ENCODE measurements around the gene BRIP1. TPM values are rescaled to one million over a fixed set of nuclear protein-coding genes. Genes with fewer than 3 reads are reported as not detected.
"Not testable (repeated sequence)": the region's sequence is repeated elsewhere in the genome, so short reads cannot be mapped to it uniquely, and the experiment has no call there.

Gene BRIP1
- 1 to 10 TPM; 6.8 to 7.9 TPM for total RNA-seq
- 1 to 10 TPM; 3.4 to 5.6 TPM for polyA plus RNA-seq (ENCODE audit: insufficient read length in 2 of 2)
- long read RNA-seq, donor 1, result 0 reads
- long read RNA-seq, donor 2, result 0 reads
- long read RNA-seq, donor 3, result 0 reads
- long read RNA-seq, donor 4, result 0 reads

DNA sequence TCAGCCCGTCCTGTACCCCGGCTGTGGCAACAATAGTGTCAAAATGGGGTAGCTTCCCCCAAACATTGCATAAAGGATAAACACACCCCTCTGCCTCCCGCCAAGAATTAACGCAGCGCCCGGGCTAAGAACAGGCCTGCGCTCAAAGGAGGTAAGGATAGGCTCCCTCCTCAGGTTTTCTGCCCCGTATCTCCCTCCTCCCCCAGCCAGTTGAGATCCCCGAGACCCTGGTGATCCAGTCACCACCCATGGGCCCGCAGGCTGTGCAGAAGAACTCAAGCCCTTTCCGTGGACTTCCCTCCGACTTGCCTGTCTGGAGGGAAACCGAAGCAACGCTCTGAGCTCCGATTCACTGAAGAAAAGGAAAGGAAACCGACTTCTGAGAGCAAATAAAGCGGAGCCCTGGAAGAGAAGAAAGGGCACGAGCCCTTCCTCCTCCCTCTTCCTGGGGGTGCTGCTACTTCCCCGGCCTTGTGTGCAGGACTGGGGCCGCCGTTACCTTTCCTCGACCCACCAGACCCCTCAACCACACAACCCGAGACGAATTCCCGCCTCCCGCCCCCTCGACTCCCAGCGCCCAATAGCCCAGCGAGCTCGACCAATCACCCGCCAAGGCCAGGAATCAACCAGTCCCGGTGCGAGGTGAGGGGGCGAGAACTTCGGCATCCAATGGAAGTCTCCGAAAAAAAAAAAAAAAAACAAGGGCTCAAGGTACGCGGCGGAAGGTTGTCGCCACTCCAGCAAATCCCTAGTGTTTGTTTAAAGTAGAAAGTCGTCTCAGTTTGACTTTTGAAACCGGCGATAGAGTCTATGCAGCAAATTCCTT is at the start of gene BRIP1:
TSS of gene BRIP1 (minus strand) at position 554 of the 826 bp plus-strand sequence. CDS start 1,989 bp downstream, outside the sequence.
- peak within 1 kb of the TSS; percentile 76 for H3K4me3 ChIP-seq (ENCODE audit: low read depth, low read length)
- H3K27ac ChIP-seq (ENCODE audit: low read depth, low read length), result peak within 1 kb of the TSS; percentile 80
- peak; percentile 79 to 98 (median 88) for DNase-seq (ENCODE audit: low read depth in 4 of 6, low spot score in 6 of 6)
- H3K9me3 ChIP-seq (ENCODE audit: control insufficient read depth, insufficient read depth, low read length), result no peaks in the 10 kb centered on the region
- H3K4me1 ChIP-seq (ENCODE audit: control insufficient read depth, insufficient read depth, low read length), result no peaks in the 10 kb centered on the region
- H3K27me3 ChIP-seq (ENCODE audit: control insufficient read depth, insufficient read depth, low read length), result no peaks in the 10 kb centered on the region
- H3K36me3 ChIP-seq (ENCODE audit: control insufficient read depth, insufficient read depth, low read length), result peaks cover 3% of the 10 kb centered on the region
- 0% methylated on average over 34 of the region's 43 CpGs for WGBS (ENCODE audit: insufficient coverage)

DNA sequence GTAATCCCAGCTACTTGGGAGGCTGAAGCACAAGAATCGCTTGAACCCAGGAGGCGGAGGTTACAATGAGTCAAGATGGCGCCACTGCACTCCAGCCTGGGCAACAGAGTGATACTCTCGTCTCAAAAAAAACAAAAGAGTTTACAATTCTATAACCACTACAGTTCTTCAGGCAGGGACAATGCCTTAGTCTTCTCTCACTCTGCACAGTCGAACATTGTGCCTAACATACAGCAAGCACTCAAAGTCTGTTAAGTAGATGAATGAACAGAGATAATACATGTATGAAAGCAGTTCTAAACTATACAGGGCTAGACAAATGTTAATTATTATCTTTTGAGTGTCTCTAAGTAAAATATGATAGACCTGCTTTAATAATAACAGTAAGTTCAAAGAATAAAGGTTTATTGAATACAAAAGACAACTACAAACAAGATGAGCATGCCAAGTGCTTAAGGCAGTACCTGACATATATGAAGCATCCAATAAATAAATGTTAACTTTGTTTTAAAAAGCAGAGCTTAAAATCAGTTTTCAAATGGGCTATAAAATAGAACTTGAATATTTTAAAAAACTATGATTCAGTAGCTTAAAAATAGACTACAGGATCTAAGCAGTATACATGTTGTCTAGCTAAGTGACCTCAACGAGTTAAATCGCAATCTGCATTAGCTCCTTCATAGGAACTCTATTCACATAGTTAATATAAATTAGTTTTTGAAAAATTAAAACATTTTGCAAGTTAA is 45.1 kb upstream of the BRIP1 start:
- no peaks in the 10 kb centered on the region for H3K27me3 ChIP-seq (ENCODE audit: control insufficient read depth, insufficient read depth, low read length)
- H3K4me3 ChIP-seq (ENCODE audit: low read depth, low read length), result no peak overlapping the region
- no peaks in the 10 kb centered on the region for H3K9me3 ChIP-seq (ENCODE audit: control insufficient read depth, insufficient read depth, low read length)
- H3K36me3 ChIP-seq (ENCODE audit: control insufficient read depth, insufficient read depth, low read length), result peaks cover 30% of the 10 kb centered on the region
- no peak for DNase-seq (ENCODE audit: low read depth in 4 of 6, low spot score in 6 of 6)
- no peaks in the 10 kb centered on the region for H3K4me1 ChIP-seq (ENCODE audit: control insufficient read depth, insufficient read depth, low read length)
- H3K27ac ChIP-seq (ENCODE audit: low read depth, low read length), result no peak overlapping the region
- 96% methylated on average over 4 of the region's 7 CpGs for WGBS (ENCODE audit: insufficient coverage)

DNA sequence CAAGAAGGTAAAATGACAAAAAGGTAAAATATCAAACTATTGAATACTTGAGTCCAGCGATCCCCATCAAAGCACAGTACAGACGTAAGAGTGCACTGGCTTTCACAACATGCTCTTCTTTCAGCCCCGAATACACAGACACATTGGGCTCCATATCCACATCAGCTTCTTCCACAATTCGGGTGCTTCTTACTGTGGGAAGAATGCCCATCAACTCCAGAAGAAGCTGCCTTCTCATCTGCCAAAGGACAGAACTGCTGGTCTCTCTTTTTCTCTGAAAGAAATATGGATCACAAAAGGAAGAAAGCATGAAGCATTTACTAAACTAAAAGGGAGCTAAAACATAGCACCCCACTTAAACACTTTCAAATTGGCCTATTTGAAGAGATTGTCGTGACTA is 44.0 kb upstream of the BRIP1 start:
- Histone ChIP-seq H3K27me3 (ENCODE audit: control insufficient read depth, insufficient read depth, low read length) (no peaks in the 10 kb centered on the region), H3K36me3 (ENCODE audit: control insufficient read depth, insufficient read depth, low read length) (peaks cover 35% of the 10 kb centered on the region), H3K27ac (ENCODE audit: low read depth, low read length) (no peak overlapping the region), H3K4me3 (ENCODE audit: low read depth, low read length) (no peak overlapping the region), H3K9me3 (ENCODE audit: control insufficient read depth, insufficient read depth, low read length) (no peaks in the 10 kb centered on the region), H3K4me1 (ENCODE audit: control insufficient read depth, insufficient read depth, low read length) (no peaks in the 10 kb centered on the region)
- 90% methylated on average over 3 of the region's 5 CpGs for WGBS (ENCODE audit: insufficient coverage)
- no peak for DNase-seq (ENCODE audit: low read depth in 4 of 6, low spot score in 6 of 6)

DNA sequence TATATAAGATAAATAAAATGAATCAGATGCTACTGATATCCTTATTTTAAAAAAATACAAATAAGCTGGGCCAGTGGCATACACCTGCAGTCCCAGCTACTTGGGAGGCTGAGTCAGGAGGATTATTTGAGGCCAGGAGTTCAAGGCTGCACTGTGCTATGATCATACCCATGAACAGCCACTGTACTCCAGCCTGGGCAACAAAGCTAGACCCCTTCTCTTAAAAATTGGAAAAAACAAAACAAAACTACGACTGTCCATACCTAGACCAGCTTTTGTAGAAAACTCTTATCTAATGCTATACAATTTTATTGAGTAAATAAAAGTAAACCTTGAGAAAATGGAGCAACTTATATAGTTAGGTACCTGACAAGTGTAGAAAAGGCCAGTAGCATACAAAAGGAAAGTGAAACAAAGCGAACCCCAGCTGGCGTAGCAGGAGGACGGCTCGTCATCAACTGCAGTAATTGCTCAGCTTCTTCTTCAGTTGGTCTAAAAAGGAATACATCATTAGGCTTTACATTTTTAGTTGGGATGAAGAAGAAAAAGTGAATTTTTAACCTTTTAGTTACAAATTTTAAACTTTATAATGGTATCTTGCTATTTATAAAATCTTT is 40.9 kb upstream of the BRIP1 start:
- H3K4me1 ChIP-seq (ENCODE audit: control insufficient read depth, insufficient read depth, low read length), result no peaks in the 10 kb centered on the region
- no peak for DNase-seq (ENCODE audit: low read depth in 4 of 6, low spot score in 6 of 6)
- H3K36me3 ChIP-seq (ENCODE audit: control insufficient read depth, insufficient read depth, low read length), result peaks cover 39% of the 10 kb centered on the region
- WGBS (ENCODE audit: insufficient coverage), result no CpG with 5 or more reads among the region's 5 CpGs
- H3K9me3 ChIP-seq (ENCODE audit: control insufficient read depth, insufficient read depth, low read length), result no peaks in the 10 kb centered on the region
- H3K27ac ChIP-seq (ENCODE audit: low read depth, low read length), result no peak overlapping the region
- H3K4me3 ChIP-seq (ENCODE audit: low read depth, low read length), result no peak overlapping the region
- H3K27me3 ChIP-seq (ENCODE audit: control insufficient read depth, insufficient read depth, low read length), result no peaks in the 10 kb centered on the region

DNA sequence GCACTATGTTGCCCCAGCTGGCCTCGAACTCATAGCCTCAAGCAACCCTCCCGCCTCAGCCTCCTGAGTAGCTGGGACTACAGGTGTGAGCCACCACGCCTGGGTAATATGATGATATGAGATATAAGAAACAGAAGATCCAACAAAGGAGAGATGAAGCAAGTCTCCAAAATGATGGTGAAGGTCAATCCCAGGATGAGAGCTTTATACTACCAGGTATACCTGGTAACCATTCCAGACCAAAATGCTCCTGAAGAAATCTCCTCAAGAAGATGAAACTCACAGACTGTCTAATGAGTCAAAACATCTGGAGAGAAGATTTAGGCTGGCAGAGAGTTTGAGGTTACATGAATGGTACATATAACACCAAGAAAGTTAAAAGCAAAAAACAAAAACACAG is 39.9 kb upstream of the BRIP1 start:
- no peak overlapping the region for H3K27ac ChIP-seq (ENCODE audit: low read depth, low read length)
- H3K4me1 ChIP-seq (ENCODE audit: control insufficient read depth, insufficient read depth, low read length), result no peaks in the 10 kb centered on the region
- H3K9me3 ChIP-seq (ENCODE audit: control insufficient read depth, insufficient read depth, low read length), result no peaks in the 10 kb centered on the region
- peaks cover 40% of the 10 kb centered on the region for H3K36me3 ChIP-seq (ENCODE audit: control insufficient read depth, insufficient read depth, low read length)
- WGBS (ENCODE audit: insufficient coverage), result 100% methylated on average over 2 of the region's 3 CpGs
- no peak overlapping the region for H3K4me3 ChIP-seq (ENCODE audit: low read depth, low read length)
- no peaks in the 10 kb centered on the region for H3K27me3 ChIP-seq (ENCODE audit: control insufficient read depth, insufficient read depth, low read length)
- no peak for DNase-seq (ENCODE audit: low read depth in 4 of 6, low spot score in 6 of 6)

DNA sequence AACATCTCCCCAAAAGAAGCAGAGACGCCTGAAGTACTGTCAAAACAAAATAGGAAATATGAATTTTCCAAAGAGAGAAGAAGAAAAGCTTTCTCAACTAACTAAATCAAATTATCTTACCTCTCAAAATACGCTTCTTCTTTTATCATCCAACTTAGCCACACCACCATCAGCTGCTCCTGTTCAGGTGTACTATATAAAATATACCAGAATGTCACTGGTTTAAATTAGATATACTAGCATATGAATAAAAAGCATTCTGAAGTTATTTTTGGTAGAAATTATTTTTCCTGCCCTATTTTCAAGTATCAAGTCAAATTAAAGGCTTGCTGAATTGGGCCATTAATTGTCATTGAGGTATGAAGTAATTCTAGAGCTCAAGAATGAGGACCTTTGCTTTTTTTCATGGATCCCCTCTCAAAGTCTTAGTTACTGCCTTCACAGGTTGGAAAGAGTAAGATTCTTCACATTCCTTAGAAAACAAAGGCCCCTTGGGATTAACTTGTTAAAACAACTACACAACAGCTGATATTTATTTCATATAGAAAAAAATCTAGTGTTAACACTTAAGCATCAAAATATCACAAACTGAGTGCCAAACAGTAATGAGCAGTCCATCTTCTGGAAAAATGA is 34.3 kb upstream of the BRIP1 start:
- H3K4me3 ChIP-seq (ENCODE audit: low read depth, low read length), result no peak overlapping the region
- H3K4me1 ChIP-seq (ENCODE audit: control insufficient read depth, insufficient read depth, low read length), result no peaks in the 10 kb centered on the region
- no peak for DNase-seq (ENCODE audit: low read depth in 4 of 6, low spot score in 6 of 6)
- no peak overlapping the region for H3K27ac ChIP-seq (ENCODE audit: low read depth, low read length)
- WGBS (ENCODE audit: insufficient coverage), result no CpG with 5 or more reads among the region's 2 CpGs
- H3K36me3 ChIP-seq (ENCODE audit: control insufficient read depth, insufficient read depth, low read length), result peaks cover 31% of the 10 kb centered on the region
- H3K9me3 ChIP-seq (ENCODE audit: control insufficient read depth, insufficient read depth, low read length), result no peaks in the 10 kb centered on the region
- H3K27me3 ChIP-seq (ENCODE audit: control insufficient read depth, insufficient read depth, low read length), result no peaks in the 10 kb centered on the region

DNA sequence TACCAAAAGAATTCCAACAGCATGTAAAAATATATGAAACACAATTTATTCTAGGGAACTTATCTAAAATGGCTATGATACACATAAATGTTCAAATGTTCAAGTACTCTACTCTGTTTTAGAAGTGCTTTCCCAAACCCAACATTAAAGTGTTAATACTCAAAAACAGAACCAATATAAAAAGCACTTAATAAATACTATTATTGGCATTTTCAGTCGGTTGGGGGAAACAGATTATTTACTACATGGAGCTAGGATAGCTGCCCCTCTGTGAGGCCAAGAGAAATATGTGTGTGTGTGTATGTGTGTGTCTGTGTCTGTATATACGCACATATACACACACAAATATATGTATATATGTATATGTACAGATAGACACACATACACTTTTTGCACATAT is 32.1 kb upstream of the BRIP1 start:
- H3K9me3 ChIP-seq (ENCODE audit: control insufficient read depth, insufficient read depth, low read length), result no peaks in the 10 kb centered on the region
- no peak overlapping the region for H3K4me3 ChIP-seq (ENCODE audit: low read depth, low read length)
- WGBS (ENCODE audit: insufficient coverage), result no CpG with 5 or more reads among the region's 2 CpGs
- no peaks in the 10 kb centered on the region for H3K27me3 ChIP-seq (ENCODE audit: control insufficient read depth, insufficient read depth, low read length)
- no peak for DNase-seq (ENCODE audit: low read depth in 4 of 6, low spot score in 6 of 6)
- H3K4me1 ChIP-seq (ENCODE audit: control insufficient read depth, insufficient read depth, low read length), result no peaks in the 10 kb centered on the region
- peaks cover 24% of the 10 kb centered on the region for H3K36me3 ChIP-seq (ENCODE audit: control insufficient read depth, insufficient read depth, low read length)
- no peak overlapping the region for H3K27ac ChIP-seq (ENCODE audit: low read depth, low read length)

DNA sequence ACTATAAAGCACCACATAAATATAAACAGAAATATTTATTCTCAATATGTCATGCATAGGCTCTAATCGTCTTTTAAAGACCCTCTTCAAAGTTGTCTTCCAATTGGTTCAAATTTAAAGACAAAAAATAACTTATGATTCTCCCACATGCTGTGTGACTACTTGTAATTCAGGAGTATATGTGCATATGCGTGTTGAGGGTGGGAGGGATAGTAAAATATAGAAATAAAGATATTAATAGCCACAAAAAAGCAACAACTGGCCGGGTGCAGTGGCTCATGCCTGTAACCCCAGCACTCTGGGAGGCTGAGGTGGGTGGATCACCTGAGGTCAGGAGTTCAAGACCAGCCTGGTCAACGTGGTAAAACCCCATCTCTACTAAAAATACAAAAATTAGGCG is 31.0 kb upstream of the BRIP1 start:
- not testable (repeated sequence) for H3K4me3 ChIP-seq (ENCODE audit: low read depth, low read length); H3K9me3 ChIP-seq (ENCODE audit: control insufficient read depth, insufficient read depth, low read length); DNase-seq (ENCODE audit: low read depth in 4 of 6, low spot score in 6 of 6); H3K27me3 ChIP-seq (ENCODE audit: control insufficient read depth, insufficient read depth, low read length); H3K4me1 ChIP-seq (ENCODE audit: control insufficient read depth, insufficient read depth, low read length); H3K27ac ChIP-seq (ENCODE audit: low read depth, low read length)
- H3K36me3 ChIP-seq (ENCODE audit: control insufficient read depth, insufficient read depth, low read length), result peaks cover 25% of the 10 kb centered on the region
- no CpG with 5 or more reads among the region's 5 CpGs for WGBS (ENCODE audit: insufficient coverage)

DNA sequence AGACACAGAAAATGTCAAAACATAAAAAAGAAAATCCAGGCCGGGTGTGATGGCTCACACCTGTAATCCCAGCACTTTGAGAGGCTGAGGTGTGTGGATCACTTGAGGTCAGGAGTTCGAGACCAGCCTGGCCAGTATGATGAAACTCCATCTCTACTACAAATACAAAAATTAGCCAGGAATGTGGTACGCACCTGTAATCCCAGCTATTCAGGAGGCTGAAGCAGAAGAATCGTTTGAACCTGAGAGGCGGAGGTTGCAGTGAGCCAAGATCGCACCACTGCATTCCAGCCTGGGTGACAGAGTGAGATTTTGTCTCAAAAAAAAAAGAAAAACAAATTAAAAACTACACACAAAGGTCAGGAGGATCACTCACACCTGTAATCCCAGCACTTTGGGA is 24.4 kb upstream of the BRIP1 start:
- DNase-seq (ENCODE audit: low read depth in 4 of 6, low spot score in 6 of 6); H3K27ac ChIP-seq (ENCODE audit: low read depth, low read length); H3K4me1 ChIP-seq (ENCODE audit: control insufficient read depth, insufficient read depth, low read length); H3K27me3 ChIP-seq (ENCODE audit: control insufficient read depth, insufficient read depth, low read length); H3K4me3 ChIP-seq (ENCODE audit: low read depth, low read length); H3K9me3 ChIP-seq (ENCODE audit: control insufficient read depth, insufficient read depth, low read length): not testable (repeated sequence)
- H3K36me3 ChIP-seq (ENCODE audit: control insufficient read depth, insufficient read depth, low read length), result peaks cover 40% of the 10 kb centered on the region
- 100% methylated on average over 4 of the region's 6 CpGs for WGBS (ENCODE audit: insufficient coverage)

Measured in spinal cord (tissue), 10 donors.